Endothelial cell of umbilical vein (primary cell): Measurements from ENCODE around the gene HELZ2. TPM values are rescaled to one million over a fixed set of nuclear protein-coding genes. Genes with fewer than 3 reads are reported as not detected.

Experiments
- BruUV-seq: library from RNA; stranded (reverse); fragments of 400-500 nt; replicated peaks from 2 replicates; lab custom pipeline; 2021; lab: Mats Ljungman, UMichigan
- CTCF ChIA-PET: fragments of 300-600, 350-600 bp; sonication (Branson Sonifier 250); formaldehyde crosslinking; loops from one replicate; lab custom pipeline; 2021; ENCODE audit warnings: antibody characterized with exemption, inconsistent platforms; lab: Charles Lee
- POLR2A ChIA-PET: fragments of 300-600, 350-600 bp; sonication (Branson Sonifier 250); formaldehyde crosslinking; loops from one replicate; lab custom pipeline; 2021; ENCODE audit warnings: antibody characterized with exemption, inconsistent platforms; lab: Charles Lee
- DNase-seq: peaks from one replicate; pipeline ENCODE4 v3.0.0-alpha.2; 2011; ENCODE audit warnings: low read depth, low spot score
- FAIRE-seq: peaks from 2 replicates; lab custom pipeline; 2011; peaks lifted over from hg19 to GRCh38; lab: Jason Lieb, UNC
- H2AFZ ChIP-seq: 2 replicates; pipeline ENCODE4 v1.6.0; 2012; ENCODE audit warnings: low read depth, low read length, control low read depth, inconsistent platforms
- H3K27ac ChIP-seq: 2 replicates; pipeline ENCODE4 v1.5.1; 2011; ENCODE audit warnings: low read depth, mild to moderate bottlenecking, control low read depth, low read length, moderate library complexity; ENCODE audit not compliant: insufficient read depth
- H3K27me3 ChIP-seq, 2 experiments: 2 replicates each; pipeline versions ENCODE4 v1.6.0 to v1.6.1; 2011; ENCODE audit warnings: low read length in 2 of 2, mixed read lengths in 1 of 2; ENCODE audit not compliant: control insufficient read depth in 2 of 2, insufficient read depth in 2 of 2
- H3K36me3 ChIP-seq, 2 experiments: 2 replicates in 1 of 2; 3 replicates in 1 of 2; pipeline ENCODE4 v1.5.1; 2011; ENCODE audit warnings: low read length in 2 of 2, mild to moderate bottlenecking in 1 of 2, moderate library complexity in 1 of 2; ENCODE audit not compliant: control insufficient read depth in 2 of 2, insufficient read depth in 2 of 2; ENCODE audit errors: extremely low read depth in 1 of 2
- H3K4me1 ChIP-seq: 3 replicates; pipeline ENCODE4 v1.5.1; 2011; ENCODE audit warnings: mild to moderate bottlenecking, low read length; ENCODE audit not compliant: control insufficient read depth, insufficient read depth; ENCODE audit errors: extremely low read depth
- H3K4me2 ChIP-seq: 2 replicates; pipeline ENCODE4 v1.6.1; 2011; ENCODE audit warnings: low read length, control low read depth, mixed read lengths; ENCODE audit not compliant: insufficient read depth
- H3K4me3 ChIP-seq, 3 experiments: fragments of 200-600 bp in 1 of 3; sonication (generic), shearing (Covaris generic) in 1 of 3; replicated peaks in 1 of 3; 2 replicates each; pipeline ENCODE4 v1.5.1; 2011 to 2016; ENCODE audit warnings: control low read depth in 3 of 3, low read length in 3 of 3, mild to moderate bottlenecking in 2 of 3, inconsistent platforms in 1 of 3, low read depth in 1 of 3, moderate library complexity in 1 of 3; ENCODE audit not compliant: insufficient read depth in 1 of 3
- H3K79me2 ChIP-seq: 2 replicates; pipeline ENCODE4 v1.6.0; 2012; ENCODE audit warnings: low read length, inconsistent platforms; ENCODE audit not compliant: control insufficient read depth, insufficient read depth
- H3K9ac ChIP-seq: replicated peaks from 2 replicates; pipeline ENCODE3; 2011; ENCODE audit warnings: low read length, control low read depth; ENCODE audit not compliant: insufficient read depth; ENCODE audit errors: extremely low read depth
- H3K9me1 ChIP-seq: replicated peaks from 3 replicates; pipeline ENCODE4 v1.6.0; 2011; ENCODE audit warnings: mild to moderate bottlenecking, low read length; ENCODE audit not compliant: control insufficient read depth, insufficient read depth; ENCODE audit errors: extremely low read depth
- H3K9me3 ChIP-seq: replicated peaks from 2 replicates; pipeline ENCODE4 v1.5.1; 2012; ENCODE audit warnings: low read length, inconsistent platforms; ENCODE audit not compliant: control insufficient read depth, insufficient read depth
- H4K20me1 ChIP-seq: replicated peaks from 2 replicates; pipeline ENCODE3; 2011; ENCODE audit warnings: mild to moderate bottlenecking, low read length; ENCODE audit not compliant: control insufficient read depth, insufficient read depth; ENCODE audit errors: extremely low read depth
- CTCF ChIP-seq, 2 donors: IDR thresholded peaks; 1 replicate in 1 of 2; 2 replicates in 1 of 2; pipeline ENCODE4 v1.5.1; 2011; ENCODE audit warnings: low read length in 2 of 2, mild to moderate bottlenecking in 2 of 2, moderate library complexity in 2 of 2, control low read depth in 1 of 2, inconsistent platforms in 1 of 2, low read depth in 1 of 2; ENCODE audit not compliant: insufficient read depth in 1 of 2; ENCODE audit errors: extremely low read depth in 1 of 2
- EZH2 ChIP-seq: IDR thresholded peaks from 2 replicates; pipeline ENCODE4 v1.6.1; 2012; ENCODE audit warnings: borderline replicate concordance, low read depth, mild to moderate bottlenecking, moderate library complexity, low read length, inconsistent platforms; ENCODE audit not compliant: severe bottlenecking
- FOS ChIP-seq: IDR thresholded peaks from 2 replicates; pipeline ENCODE4 v1.6.1; 2011; ENCODE audit warnings: mild to moderate bottlenecking, low read length, moderate library complexity, borderline replicate concordance; ENCODE audit not compliant: insufficient read depth
- GATA2 ChIP-seq: IDR thresholded peaks from 2 replicates; pipeline ENCODE4 v1.7.0; 2011; ENCODE audit warnings: low read depth, mild to moderate bottlenecking, moderate library complexity, mixed read lengths, low read length; ENCODE audit not compliant: insufficient read length, insufficient read depth
- JUN ChIP-seq: IDR thresholded peaks from 2 replicates; pipeline ENCODE4 v1.6.1; 2011; ENCODE audit warnings: borderline replicate concordance, low read depth; ENCODE audit not compliant: insufficient read length, insufficient read depth
- MAX ChIP-seq: IDR thresholded peaks from 2 replicates; pipeline ENCODE4 v1.6.1; 2011; ENCODE audit not compliant: insufficient read depth, insufficient read length
- MYC ChIP-seq: IDR thresholded peaks from one replicate; pipeline ENCODE4 v1.6.1; 2011; ENCODE audit warnings: mild to moderate bottlenecking, low read depth, low read length
- POLR2A ChIP-seq: IDR thresholded peaks from 2 replicates; pipeline ENCODE4 v1.6.1; 2012; ENCODE audit warnings: low read depth, mild to moderate bottlenecking, control low read depth, low read length
- POLR2AphosphoS5 ChIP-seq: IDR thresholded peaks from 2 replicates; pipeline ENCODE4 v1.6.1; 2012; ENCODE audit warnings: low read depth, mild to moderate bottlenecking, control low read depth, low read length, moderate library complexity; ENCODE audit not compliant: insufficient read depth
- dilution Hi-C: fragments of 300-500 bp; cut with MboI; formaldehyde crosslinking; loops from one replicate; pipeline ENCODE4 v1.15.0; 2019; ENCODE audit warnings: low sequenced_read_pairs; ENCODE audit not compliant: extremely low pct_ligation_motif_present
- intact Hi-C: fragments of 100-400 bp; cut with micrococcal nuclease; formaldehyde crosslinking; loops from one replicate; pipeline ENCODE4 v1.10.0; 2022
- polyA plus RNA-seq, 4 experiments: library from polyadenylated mRNA; depleted of rRNA in 3 of 4; stranded (reverse) in 3 of 4; unstranded in 1 of 4; fragments of >200 nt; gene quantifications; 2 replicates each; pipeline versions ENCODE4 v1.2.1 to v1.2.3, GENCODE V29; 2011 to 2012; ENCODE audit warnings: missing spikeins in 1 of 4
- total RNA-seq: library from RNA; stranded (reverse); gene quantifications from 2 replicates; pipeline ENCODE4 v1.2.3, GENCODE V29; 2021

Gene HELZ2
- total and polyA plus RNA-seq, 2 donors (not counting 3 experiments of a cell fraction or from before 2014, with no cell fraction given) = 10.6 to 33.2 TPM

- H3K9me3 ChIP-seq = no peaks in the 10 kb centered on the region
- H4K20me1 ChIP-seq = no peaks in the 10 kb centered on the region
- no TSS peak for BruUV-seq
- H3K36me3 ChIP-seq = no peaks in the 10 kb centered on the region
- ChIA-PET CTCF (interaction anchor here (1.0 to 1.1 kb wide), 2 partner anchors 15 to 21 kb away, joined by 4 to 5 read pairs; partner anchors contain the start of gene HELZ2), POLR2A (interaction anchor here (0.7 kb wide), 1 partner anchor 31 kb away, joined by 3 read pairs; no protein-coding TSS in a partner anchor)
- dilution Hi-C loops (no loop called here), intact Hi-C loops (loop anchor here (1.0 kb wide), 1 partner anchor 75 kb away; the partner anchor contains the start of gene GMEB2)
- no peaks in the 10 kb centered on the region for H3K27me3 ChIP-seq
- no peak overlapping the region for H3K27ac ChIP-seq
- no peak for DNase-seq
- no peak overlapping the region for H3K9ac ChIP-seq
- H3K4me2 ChIP-seq = no peak overlapping the region
- no peaks in the 10 kb centered on the region for H3K9me1 ChIP-seq
- H3K79me2 ChIP-seq = no peaks in the 10 kb centered on the region
- H3K4me1 ChIP-seq = no peaks in the 10 kb centered on the region
- TF ChIP-seq CTCF (IDR thresholded peaks at IDR 0.05; ENCODE audit: extremely low read depth in 1 of 2, insufficient read depth in 1 of 2, low read depth in 1 of 2, low read length in 2 of 2) (no peak), GATA2 (no peak), POLR2A (no peak), MYC (no peak), EZH2 (no peak), FOS (no peak), MAX (no peak), JUN (no peak), POLR2AphosphoS5 (no peak)
- no peak overlapping the region for H2AFZ ChIP-seq
- no peak overlapping the region for H3K4me3 ChIP-seq
- no peak for FAIRE-seq
Measured at GRCh38 chr20:63552481-63553249, 21.4 kb downstream of the HELZ2 start.
